Measurements from ENCODE around the gene DPYSL4. TPM values are rescaled to one million over a fixed set of nuclear protein-coding genes. Genes with fewer than 3 reads are reported as not detected.
"Not testable (repeated sequence)": the region's sequence is repeated elsewhere in the genome, so short reads cannot be mapped to it uniquely, and the experiment has no call there.

The DPYSL4 gene
- total RNA-seq, 1 experiment from 2014 or later: not detected

- H3K9me3 ChIP-seq (ENCODE audit: low read length); H3K4me2 ChIP-seq (ENCODE audit: low read depth, low read length, poor library complexity, severe bottlenecking); H3K79me2 ChIP-seq (ENCODE audit: low read length); DNase-seq; H3K4me3 ChIP-seq (ENCODE audit: low read length); H2AFZ ChIP-seq (ENCODE audit: low read length); H3K4me1 ChIP-seq (ENCODE audit: low read length); H4K20me1 ChIP-seq (ENCODE audit: insufficient read depth, low read depth, low read length); H3K36me3 ChIP-seq (ENCODE audit: insufficient read depth, low read length); H3K27me3 ChIP-seq (ENCODE audit: low read length); H3K9me2 ChIP-seq (replicated peaks; ENCODE audit: insufficient read depth, low read length); H3K9ac ChIP-seq (ENCODE audit: low read length); H3K27ac ChIP-seq (ENCODE audit: low read length): not testable (repeated sequence)
Measured at GRCh38 chr10:132216441-132216840, 29.7 kb downstream of the DPYSL4 start.

- H3K9ac ChIP-seq (ENCODE audit: low read length): no peak overlapping the region
- H4K20me1 ChIP-seq (ENCODE audit: insufficient read depth, low read depth, low read length): no peaks in the 10 kb centered on the region
- H3K36me3 ChIP-seq (ENCODE audit: insufficient read depth, low read length): no peaks in the 10 kb centered on the region
- H3K27ac ChIP-seq (ENCODE audit: low read length): no peak overlapping the region
- no peak overlapping the region for H3K4me3 ChIP-seq (ENCODE audit: low read length)
- H3K4me1 ChIP-seq (ENCODE audit: low read length): no peaks in the 10 kb centered on the region
- DNase-seq: no peak
- no peak overlapping the region for H3K4me2 ChIP-seq (ENCODE audit: low read depth, low read length, poor library complexity, severe bottlenecking)
- H2AFZ ChIP-seq (ENCODE audit: low read length): no peak overlapping the region
- no peaks in the 10 kb centered on the region for H3K9me3 ChIP-seq (ENCODE audit: low read length)
- H3K79me2 ChIP-seq (ENCODE audit: low read length): no peaks in the 10 kb centered on the region
- H3K27me3 ChIP-seq (ENCODE audit: low read length): no peaks in the 10 kb centered on the region
- no peaks in the 10 kb centered on the region for H3K9me2 ChIP-seq (replicated peaks; ENCODE audit: insufficient read depth, low read length)
Measured at GRCh38 chr10:132219486-132219885, 32.7 kb downstream of the DPYSL4 start.

- Histone ChIP-seq H3K9me2 (replicated peaks; ENCODE audit: insufficient read depth, low read length) (no peaks in the 10 kb centered on the region), H3K9me3 (ENCODE audit: low read length) (no peaks in the 10 kb centered on the region), H3K4me3 (ENCODE audit: low read length) (no peak overlapping the region), H3K27ac (ENCODE audit: low read length) (no peak overlapping the region), H2AFZ (ENCODE audit: low read length) (no peak overlapping the region), H3K4me2 (ENCODE audit: low read depth, low read length, poor library complexity, severe bottlenecking) (no peak overlapping the region), H3K36me3 (ENCODE audit: insufficient read depth, low read length) (no peaks in the 10 kb centered on the region), H3K27me3 (ENCODE audit: low read length) (no peaks in the 10 kb centered on the region), H3K79me2 (ENCODE audit: low read length) (no peaks in the 10 kb centered on the region), H3K9ac (ENCODE audit: low read length) (no peak overlapping the region), H3K4me1 (ENCODE audit: low read length) (no peaks in the 10 kb centered on the region), H4K20me1 (ENCODE audit: insufficient read depth, low read depth, low read length) (no peaks in the 10 kb centered on the region)
- no peak for DNase-seq
Measured at GRCh38 chr10:132220061-132220460, 33.3 kb downstream of the DPYSL4 start.

DNA sequence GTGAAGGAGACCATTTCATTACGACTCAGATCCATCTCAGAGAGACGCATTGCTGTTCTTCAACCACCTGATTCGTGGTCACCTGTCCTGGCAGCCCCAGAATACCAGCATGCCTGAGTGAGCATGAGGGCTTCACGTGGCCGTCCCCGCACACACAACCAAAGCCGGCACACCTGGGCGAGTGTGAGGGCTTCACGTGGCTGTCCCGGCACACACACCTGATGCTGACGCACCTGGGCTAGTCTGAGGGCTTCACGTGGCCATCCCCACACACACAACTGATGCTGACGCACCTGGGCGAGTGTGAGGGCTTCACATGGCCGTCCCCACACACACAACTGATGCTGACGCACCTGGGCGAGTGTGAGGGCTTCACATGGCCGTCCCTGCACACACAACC lies 34.2 kb downstream of the DPYSL4 start:
- H3K4me1 ChIP-seq (ENCODE audit: low read length); H3K4me3 ChIP-seq (ENCODE audit: low read length); H3K9me2 ChIP-seq (replicated peaks; ENCODE audit: insufficient read depth, low read length); H3K9me3 ChIP-seq (ENCODE audit: low read length); H4K20me1 ChIP-seq (ENCODE audit: insufficient read depth, low read depth, low read length); H3K27me3 ChIP-seq (ENCODE audit: low read length); H3K9ac ChIP-seq (ENCODE audit: low read length); H2AFZ ChIP-seq (ENCODE audit: low read length); H3K79me2 ChIP-seq (ENCODE audit: low read length); H3K27ac ChIP-seq (ENCODE audit: low read length); DNase-seq; H3K4me2 ChIP-seq (ENCODE audit: low read depth, low read length, poor library complexity, severe bottlenecking); H3K36me3 ChIP-seq (ENCODE audit: insufficient read depth, low read length): not testable (repeated sequence)

DNA sequence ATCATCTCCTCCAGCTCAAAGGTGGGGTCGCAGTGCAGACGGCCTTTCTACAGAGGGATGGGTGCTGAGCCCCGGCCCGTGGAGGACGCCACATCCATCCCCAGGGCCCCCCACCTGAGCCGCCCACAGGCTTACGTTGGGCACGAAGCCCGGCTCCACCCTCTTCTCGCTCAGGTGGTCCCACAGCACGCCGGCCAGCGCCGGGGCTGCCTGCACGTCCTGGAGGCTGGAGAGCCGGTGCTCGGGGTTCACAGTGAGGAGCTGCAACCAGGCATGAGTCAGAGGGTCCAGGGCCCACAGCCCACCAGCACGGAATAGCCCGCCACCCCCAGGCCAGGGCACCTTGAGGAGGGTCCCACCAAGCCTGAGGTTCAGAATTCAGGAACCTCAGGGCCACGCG lies 36.0 kb downstream of the DPYSL4 start:
- Histone ChIP-seq H3K36me3 (ENCODE audit: insufficient read depth, low read length) (no peaks in the 10 kb centered on the region), H2AFZ (ENCODE audit: low read length) (no peak overlapping the region), H3K9me2 (replicated peaks; ENCODE audit: insufficient read depth, low read length) (no peaks in the 10 kb centered on the region), H3K9ac (ENCODE audit: low read length) (no peak overlapping the region), H3K4me2 (ENCODE audit: low read depth, low read length, poor library complexity, severe bottlenecking) (no peak overlapping the region), H4K20me1 (ENCODE audit: insufficient read depth, low read depth, low read length) (no peaks in the 10 kb centered on the region), H3K27ac (ENCODE audit: low read length) (no peak overlapping the region), H3K27me3 (ENCODE audit: low read length) (no peaks in the 10 kb centered on the region), H3K4me3 (ENCODE audit: low read length) (no peak overlapping the region), H3K79me2 (ENCODE audit: low read length) (no peaks in the 10 kb centered on the region), H3K9me3 (ENCODE audit: low read length) (no peaks in the 10 kb centered on the region), H3K4me1 (ENCODE audit: low read length) (no peaks in the 10 kb centered on the region)
- DNase-seq: no peak

- DNase-seq: peak; percentile 88
- Histone ChIP-seq H2AFZ (ENCODE audit: low read length) (no peak overlapping the region), H4K20me1 (ENCODE audit: insufficient read depth, low read depth, low read length) (no peaks in the 10 kb centered on the region), H3K9me2 (replicated peaks; ENCODE audit: insufficient read depth, low read length) (no peaks in the 10 kb centered on the region), H3K4me3 (ENCODE audit: low read length) (no peak overlapping the region), H3K4me1 (ENCODE audit: low read length) (no peaks in the 10 kb centered on the region), H3K9me3 (ENCODE audit: low read length) (no peaks in the 10 kb centered on the region), H3K36me3 (ENCODE audit: insufficient read depth, low read length) (no peaks in the 10 kb centered on the region), H3K79me2 (ENCODE audit: low read length) (no peaks in the 10 kb centered on the region), H3K27me3 (ENCODE audit: low read length) (no peaks in the 10 kb centered on the region), H3K9ac (ENCODE audit: low read length) (no peak overlapping the region), H3K27ac (ENCODE audit: low read length) (no peak overlapping the region), H3K4me2 (ENCODE audit: low read depth, low read length, poor library complexity, severe bottlenecking) (no peak overlapping the region)
Measured at GRCh38 chr10:132223156-132223590, 36.4 kb downstream of the DPYSL4 start.

- Histone ChIP-seq H3K4me1 (ENCODE audit: low read length) (no peaks in the 10 kb centered on the region), H3K9me2 (replicated peaks; ENCODE audit: insufficient read depth, low read length) (no peaks in the 10 kb centered on the region), H3K9ac (ENCODE audit: low read length) (no peak overlapping the region), H3K27me3 (ENCODE audit: low read length) (no peaks in the 10 kb centered on the region), H3K27ac (ENCODE audit: low read length) (no peak overlapping the region), H3K9me3 (ENCODE audit: low read length) (no peaks in the 10 kb centered on the region), H3K79me2 (ENCODE audit: low read length) (no peaks in the 10 kb centered on the region), H3K36me3 (ENCODE audit: insufficient read depth, low read length) (no peaks in the 10 kb centered on the region), H3K4me2 (ENCODE audit: low read depth, low read length, poor library complexity, severe bottlenecking) (no peak overlapping the region), H4K20me1 (ENCODE audit: insufficient read depth, low read depth, low read length) (no peaks in the 10 kb centered on the region), H3K4me3 (ENCODE audit: low read length) (no peak overlapping the region), H2AFZ (ENCODE audit: low read length) (no peak overlapping the region)
- DNase-seq: no peak
Measured at GRCh38 chr10:132223611-132224342, 37.0 kb downstream of the DPYSL4 start.

GRCh38 chr10:132224343-132225072 lies 37.8 kb downstream of the DPYSL4 start:
- no peak overlapping the region for H2AFZ ChIP-seq (ENCODE audit: low read length)
- no peaks in the 10 kb centered on the region for H3K36me3 ChIP-seq (ENCODE audit: insufficient read depth, low read length)
- no peaks in the 10 kb centered on the region for H4K20me1 ChIP-seq (ENCODE audit: insufficient read depth, low read depth, low read length)
- no peaks in the 10 kb centered on the region for H3K9me3 ChIP-seq (ENCODE audit: low read length)
- H3K4me2 ChIP-seq (ENCODE audit: low read depth, low read length, poor library complexity, severe bottlenecking): no peak overlapping the region
- H3K4me1 ChIP-seq (ENCODE audit: low read length): no peaks in the 10 kb centered on the region
- H3K27ac ChIP-seq (ENCODE audit: low read length): no peak overlapping the region
- no peak for DNase-seq
- no peaks in the 10 kb centered on the region for H3K9me2 ChIP-seq (replicated peaks; ENCODE audit: insufficient read depth, low read length)
- no peak overlapping the region for H3K9ac ChIP-seq (ENCODE audit: low read length)
- no peaks in the 10 kb centered on the region for H3K27me3 ChIP-seq (ENCODE audit: low read length)
- no peaks in the 10 kb centered on the region for H3K79me2 ChIP-seq (ENCODE audit: low read length)
- H3K4me3 ChIP-seq (ENCODE audit: low read length): no peak overlapping the region
